H1 (cell line): ENCODE results near the gene RASGRF1. TPM values are rescaled to one million over a fixed set of nuclear protein-coding genes. Genes with fewer than 3 reads are reported as not detected.

Experiments
- CTCF ChIA-PET: fragments of 300-600 bp; sonication (Branson Sonifier 250); formaldehyde crosslinking; loops from one replicate; lab custom pipeline; 2021; ENCODE audit not compliant: partially characterized antibody; lab: Charles Lee
- POLR2A ChIA-PET: fragments of 300-600 bp; sonication (Branson Sonifier 250); formaldehyde crosslinking; loops from one replicate; lab custom pipeline; 2021; ENCODE audit warnings: inconsistent platforms; ENCODE audit not compliant: partially characterized antibody; lab: Charles Lee
- DNase-seq, 2 experiments: peaks; one replicate each; pipeline versions ENCODE4 v3.0.0 to v3.0.0-alpha.2; 2010 to 2022; ENCODE audit warnings: low spot score in 2 of 2, low read depth in 1 of 2, mixed read lengths in 1 of 2
- FAIRE-seq: peaks from 2 replicates; lab custom pipeline; 2011; peaks lifted over from hg19 to GRCh38; lab: Jason Lieb, UNC
- H2AFZ ChIP-seq: 2 replicates; pipeline ENCODE4 v1.8.1; 2012; ENCODE audit warnings: low read length, inconsistent platforms
- H2AK5ac ChIP-seq: 2 replicates; pipeline ENCODE4 v1.6.1; 2013; ENCODE audit warnings: low read depth, low read length
- H2BK120ac ChIP-seq: replicated peaks from 2 replicates; pipeline ENCODE3; 2013; ENCODE audit warnings: low read depth, low read length, inconsistent platforms
- H2BK12ac ChIP-seq: 2 replicates; pipeline ENCODE4 v1.6.1; 2013; ENCODE audit warnings: low read depth, low read length
- H2BK15ac ChIP-seq: 2 replicates; pipeline ENCODE4 v1.6.1; 2013; ENCODE audit warnings: low read length
- H2BK20ac ChIP-seq: 2 replicates; pipeline ENCODE4 v1.6.1; 2013; ENCODE audit warnings: low read length
- H2BK5ac ChIP-seq: 2 replicates; pipeline ENCODE4 v1.6.1; 2013; ENCODE audit warnings: low read depth, low read length
- H3K14ac ChIP-seq: 2 replicates; pipeline ENCODE4 v1.6.1; 2013; ENCODE audit warnings: inconsistent platforms; ENCODE audit not compliant: insufficient read length
- H3K18ac ChIP-seq: 2 replicates; pipeline ENCODE4 v1.6.1; 2013; ENCODE audit warnings: low read length; ENCODE audit errors: extremely low read depth
- H3K23ac ChIP-seq: 2 replicates; pipeline ENCODE4 v1.6.1; 2013; ENCODE audit warnings: inconsistent platforms; ENCODE audit not compliant: insufficient read length
- H3K23me2 ChIP-seq: 2 replicates; pipeline ENCODE4 v1.6.1; 2013; ENCODE audit warnings: low read depth, low read length
- H3K27ac ChIP-seq: 2 replicates; pipeline ENCODE4 v1.6.1; 2011; ENCODE audit warnings: low read depth, low read length, inconsistent platforms
- H3K27me3 ChIP-seq, 4 experiments: replicated peaks in 1 of 4; 1 replicate in 1 of 4; 2 replicates in 3 of 4; pipeline versions ENCODE4 v1.6.1 to v1.8.1; 2011 to 2013; ENCODE audit warnings: low read length in 3 of 4, mild to moderate bottlenecking in 3 of 4, inconsistent platforms in 2 of 4, mixed read lengths in 2 of 4, moderate library complexity in 1 of 4; ENCODE audit not compliant: control insufficient read depth in 3 of 4, insufficient read depth in 3 of 4; ENCODE audit errors: extremely low read depth in 1 of 4
- H3K36me3 ChIP-seq, 4 experiments: 2 replicates each; pipeline versions ENCODE4 v1.6.1 to v1.8.1; 2011 to 2013; ENCODE audit warnings: mild to moderate bottlenecking in 4 of 4, low read length in 3 of 4, moderate library complexity in 2 of 4, control low read depth in 1 of 4, inconsistent platforms in 1 of 4; ENCODE audit not compliant: insufficient read depth in 4 of 4, control insufficient read depth in 2 of 4
- H3K4ac ChIP-seq: replicated peaks from 2 replicates; pipeline ENCODE3; 2013; ENCODE audit warnings: low read length, low read depth, mixed read lengths, inconsistent platforms; ENCODE audit not compliant: insufficient read length
- H3K4me1 ChIP-seq, 4 experiments: replicated peaks in 1 of 4; 1 replicate in 1 of 4; 2 replicates in 3 of 4; pipeline versions ENCODE4 v1.6.1 to v1.8.1; 2011 to 2013; ENCODE audit warnings: low read length in 3 of 4, inconsistent platforms in 2 of 4, mixed read lengths in 1 of 4; ENCODE audit not compliant: insufficient read depth in 4 of 4, control insufficient read depth in 3 of 4
- H3K4me2 ChIP-seq, 2 experiments: 2 replicates each; pipeline versions ENCODE4 v1.6.1 to v1.8.1; 2011 to 2013; ENCODE audit warnings: low read depth in 2 of 2, low read length in 2 of 2, control low read depth in 1 of 2, inconsistent platforms in 1 of 2, mild to moderate bottlenecking in 1 of 2; ENCODE audit not compliant: insufficient read depth in 1 of 2
- H3K4me3 ChIP-seq, 4 experiments: fragments of 200-600, 300-600 bp in 1 of 4; sonication (generic), shearing (Covaris generic), sonication (Bioruptor Twin) in 1 of 4; 2 replicates each; pipeline versions ENCODE4 v1.5.1 to v1.8.1; 2011 to 2016; ENCODE audit warnings: low read length in 4 of 4, low read depth in 3 of 4, control low read depth in 2 of 4, inconsistent platforms in 2 of 4, mild to moderate bottlenecking in 2 of 4, mixed read lengths in 1 of 4, moderate library complexity in 1 of 4; ENCODE audit not compliant: insufficient read depth in 2 of 4; ENCODE audit errors: extremely low read depth in 1 of 4
- H3K56ac ChIP-seq: replicated peaks from 2 replicates; pipeline ENCODE3; 2013; ENCODE audit warnings: low read depth, mild to moderate bottlenecking, mixed read lengths, low read length, inconsistent platforms; ENCODE audit not compliant: insufficient read length
- H3K79me1 ChIP-seq: 2 replicates; pipeline ENCODE4 v1.6.1; 2013; ENCODE audit warnings: low read depth, low read length, control low read depth
- H3K79me2 ChIP-seq, 2 experiments: 2 replicates each; pipeline versions ENCODE4 v1.6.1 to v1.8.1; 2012 to 2013; ENCODE audit warnings: low read length in 2 of 2, mild to moderate bottlenecking in 2 of 2, inconsistent platforms in 1 of 2; ENCODE audit not compliant: insufficient read depth in 2 of 2, control insufficient read depth in 1 of 2
- H3K9ac ChIP-seq, 4 experiments: replicated peaks in 1 of 4; 1 replicate in 1 of 4; 2 replicates in 3 of 4; pipeline versions ENCODE4 v1.6.1 to v1.8.1; 2011 to 2013; ENCODE audit warnings: low read depth in 3 of 4, low read length in 3 of 4, control low read depth in 2 of 4, mild to moderate bottlenecking in 2 of 4, moderate library complexity in 2 of 4, inconsistent platforms in 1 of 4; ENCODE audit errors: extremely low read depth in 1 of 4
- H3K9me3 ChIP-seq, 2 experiments: 2 replicates each; pipeline versions ENCODE4 v1.6.1 to v1.8.1; 2012 to 2013; ENCODE audit warnings: mild to moderate bottlenecking in 2 of 2, moderate library complexity in 2 of 2, control low read depth in 1 of 2, inconsistent platforms in 1 of 2, low read depth in 1 of 2, low read length in 1 of 2, mixed read lengths in 1 of 2; ENCODE audit not compliant: insufficient read depth in 2 of 2
- H4K20me1 ChIP-seq, 2 experiments: replicated peaks in 1 of 2; 2 replicates each; pipeline versions ENCODE3 to v1.8.1; 2011 to 2013; ENCODE audit warnings: inconsistent platforms in 2 of 2, low read length in 2 of 2, mild to moderate bottlenecking in 1 of 2; ENCODE audit not compliant: insufficient read depth in 2 of 2, control insufficient read depth in 1 of 2
- H4K5ac ChIP-seq: 2 replicates; pipeline ENCODE4 v1.6.1; 2013; ENCODE audit warnings: low read length, low read depth, mixed read lengths, inconsistent platforms; ENCODE audit not compliant: insufficient read length
- H4K8ac ChIP-seq: 2 replicates; pipeline ENCODE4 v1.8.0; 2013; ENCODE audit warnings: mild to moderate bottlenecking, moderate library complexity, low read length, inconsistent platforms; ENCODE audit not compliant: insufficient read depth; ENCODE audit errors: extremely low read depth
- H4K91ac ChIP-seq: replicated peaks from 2 replicates; pipeline ENCODE3; 2013; ENCODE audit warnings: low read length, mixed read lengths, inconsistent platforms; ENCODE audit not compliant: insufficient read length
- ATF2 ChIP-seq: IDR thresholded peaks from 2 replicates; pipeline ENCODE4 v1.6.1; 2012; ENCODE audit warnings: low read length, inconsistent platforms
- BACH1 ChIP-seq: IDR thresholded peaks from 2 replicates; pipeline ENCODE4 v1.6.1; 2012; ENCODE audit warnings: low read length, improper control_type of control experiment
- CHD1 ChIP-seq: IDR thresholded peaks from 2 replicates; pipeline ENCODE4 v1.6.1; 2012; ENCODE audit warnings: low read depth, low read length, improper control_type of control experiment
- MAFK ChIP-seq: IDR thresholded peaks from 2 replicates; pipeline ENCODE4 v1.6.1; 2012; ENCODE audit warnings: low read depth, mild to moderate bottlenecking, improper control_type of control experiment, low read length
- MAX ChIP-seq: IDR thresholded peaks from 2 replicates; pipeline ENCODE4 v1.6.1; 2012; ENCODE audit warnings: inconsistent platforms
- RBBP5 ChIP-seq: IDR thresholded peaks from 2 replicates; pipeline ENCODE4 v1.7.1; 2012; ENCODE audit warnings: low read depth, mild to moderate bottlenecking, inconsistent platforms, low read length, moderate library complexity, borderline replicate concordance
- RNF2 ChIP-seq: fragments of 200-900, 300-1000 bp; sonication (generic); IDR thresholded peaks from 2 replicates; pipeline ENCODE4 v1.7.1; 2016; ENCODE audit warnings: borderline replicate concordance, low read depth, mild to moderate bottlenecking, antibody characterized with exemption, low read length; ENCODE audit not compliant: poor library complexity, severe bottlenecking; ENCODE audit errors: missing control alignments
- SRF ChIP-seq: IDR thresholded peaks from 2 replicates; pipeline ENCODE4 v1.6.1; 2011; ENCODE audit warnings: mild to moderate bottlenecking, low read depth, low read length, moderate library complexity
- YY1 ChIP-seq: IDR thresholded peaks from 2 replicates; pipeline ENCODE4 v1.6.1; 2011; ENCODE audit warnings: low read depth, mild to moderate bottlenecking, low read length
- WGBS, 2 experiments: shearing (Covaris generic) in 1 of 2; methylation state at CpG; one replicate each; pipeline versions ENCODE4 v1.1.6 to v1.1.7; 2013 to 2015; ENCODE audit warnings: low lambda C conversion rate in 2 of 2, mixed read lengths in 2 of 2, inconsistent platforms in 1 of 2, low coverage in 1 of 2, missing lambda C conversion rate in 1 of 2; ENCODE audit not compliant: insufficient replicate concordance in 2 of 2, insufficient coverage in 1 of 2, insufficient read length in 1 of 2; ENCODE audit errors: extremely low coverage in 1 of 2, missing lambda C conversion rate in 1 of 2; 5-methylcytosine and 5-hydroxymethylcytosine counted together
- polyA plus RNA-seq, 7 experiments: library from polyadenylated mRNA; depleted of rRNA in 3 of 7; stranded (reverse) in 5 of 7; unstranded in 2 of 7; fragments of >200 nt in 5 of 7; fragments of 200-250 nt in 2 of 7; gene quantifications; 1 replicate in 5 of 7; 2 replicates in 1 of 7; 4 replicates in 1 of 7; pipeline versions ENCODE4 v1.2.1 to v1.2.3, GENCODE V29; 2011 to 2013; ENCODE audit warnings: missing spikeins in 2 of 7, mixed read lengths in 2 of 7
- total RNA-seq: library from RNA; stranded (reverse); fragmentation: NEBNext Ultra II Directional; extraction: Animal tissue kit (Norgen Biotek cat#: 25700); gene quantifications from 2 replicates; pipeline ENCODE4 v1.2.1, GENCODE V29; 2021

Gene RASGRF1
- total and polyA plus RNA-seq, 2 of the 8 experiments (the other 6 are each of a cell fraction or from before 2014, with no cell fraction given): 0.42 to 0.67 TPM

GRCh38 chr15:78944669-78945407 lies 145.7 kb downstream of the RASGRF1 start, which contains the start of gene CTSH:
Gene CTSH, minus strand, starts transcription at chr15:78945046. Its CDS starts 65 bp downstream, at chr15:78944981.
- peak within 1 kb of the TSS in 2 of 4 experiments; percentile 29 to 35; a peak in 2 of 7 replicates for H3K9ac ChIP-seq
- FAIRE-seq: no peak
- CTCF ChIA-PET: interaction anchor here (0.6 to 2.6 kb wide), 13 partner anchors 14 to 195 kb away, joined by 3 to 13 read pairs (median 3); no protein-coding TSS in a partner anchor
- TF ChIP-seq SRF: no peak
- peak; percentile 93 for TF ChIP-seq MAX
- TF ChIP-seq YY1: peak; percentile 33; the same call in 1 of the 2 replicates
- TF ChIP-seq BACH1: no peak
- TF ChIP-seq RNF2: no peak
- no peak for TF ChIP-seq MAFK
- TF ChIP-seq CHD1: no peak
- no peak for TF ChIP-seq RBBP5
- TF ChIP-seq ATF2: no peak

More at GRCh38 chr15:78944669-78945407, 145.7 kb downstream of the RASGRF1 start, which contains the start of gene CTSH:
- Histone ChIP-seq H3K79me2 (no peaks in the 10 kb centered on the region), H3K4ac (no peak within 1 kb of the TSS), H3K14ac (no peak within 1 kb of the TSS), H3K56ac (no peak within 1 kb of the TSS), H2BK15ac (peak within 1 kb of the TSS; percentile 81; the same call in 1 of the 2 replicates), H3K36me3 (no peaks in the 10 kb centered on the region), H3K4me2 (peak within 1 kb of the TSS; percentile 77 to 90), H3K23ac (no peak within 1 kb of the TSS), H4K20me1 (no peaks in the 10 kb centered on the region), H3K27ac (no peak within 1 kb of the TSS), H3K27me3 (peaks cover 0 to 12% (median 11%) of the 10 kb centered on the region in 4 experiments; a peak in 5 of 7 replicates), H2BK12ac (0 out of 2 replicates have a peak within 1 kb of the TSS, but pooled peaks have one; percentile 17), H4K91ac (peak within 1 kb of the TSS; percentile 70), H4K8ac (no peak within 1 kb of the TSS; the same call in none of the 2 replicates), H2BK20ac (no peak within 1 kb of the TSS), H3K9me3 (no peaks in the 10 kb centered on the region), H3K23me2 (peaks cover 8% of the 10 kb centered on the region; the same call in 1 of the 2 replicates), H3K4me1 (peaks cover 0 to 18% (median 10%) of the 10 kb centered on the region in 4 experiments; a peak in 5 of 7 replicates), H2BK5ac (no peak within 1 kb of the TSS), H2AFZ (peak within 1 kb of the TSS; percentile 43), H3K4me3 (peak within 1 kb of the TSS; percentile 48 to 66 (median 59)), H2AK5ac (no peak within 1 kb of the TSS), H3K79me1 (no peaks in the 10 kb centered on the region), H2BK120ac (no peak within 1 kb of the TSS), H4K5ac (no peak within 1 kb of the TSS), H3K18ac (no peak within 1 kb of the TSS; the same call in none of the 2 replicates)
- WGBS, 2 experiments: 4% methylated on average over 34 of the region's 71 CpGs; no CpG with 5 or more reads in 1 of the 2 experiments
- POLR2A ChIA-PET: interaction anchor here (0.6 to 1.6 kb wide), 10 partner anchors 23 to 72 kb away, joined by 3 to 6 read pairs (median 3); partner anchors contain the start of gene MORF4L1
- DNase-seq: peak; percentile 38 to 93
